Osteoblast (primary cell): ENCODE results near the gene SEPHS1. TPM values are rescaled to one million over a fixed set of nuclear protein-coding genes. Genes with fewer than 3 reads are reported as not detected.

Experiments
- DNase-seq: peaks from one replicate; pipeline ENCODE4 v3.0.0; 2011; ENCODE audit warnings: low spot score, mixed read lengths; ENCODE audit not compliant: insufficient read length; ENCODE audit errors: missing footprints
- H2AFZ ChIP-seq: 2 replicates; pipeline ENCODE4 v1.6.0; 2011; ENCODE audit warnings: mild to moderate bottlenecking, low read length
- H3K27ac ChIP-seq: 2 replicates; pipeline ENCODE4 v1.5.1; 2011; ENCODE audit warnings: mild to moderate bottlenecking, low read depth, low read length, moderate library complexity
- H3K27me3 ChIP-seq: 2 replicates; pipeline ENCODE4 v1.6.0; 2012; ENCODE audit warnings: mild to moderate bottlenecking, control low read depth, inconsistent platforms, low read length, moderate library complexity; ENCODE audit not compliant: insufficient read depth
- H3K36me3 ChIP-seq: 2 replicates; pipeline ENCODE4 v1.5.1; 2011; ENCODE audit warnings: mild to moderate bottlenecking, low read length, control low read depth, moderate library complexity; ENCODE audit not compliant: insufficient read depth
- H3K4me1 ChIP-seq: 2 replicates; pipeline ENCODE4 v1.5.1; 2011; ENCODE audit warnings: mild to moderate bottlenecking, low read length, control low read depth, moderate library complexity; ENCODE audit not compliant: insufficient read depth
- H3K4me2 ChIP-seq: 2 replicates; pipeline ENCODE4 v1.6.0; 2011; ENCODE audit warnings: mild to moderate bottlenecking, low read length; ENCODE audit not compliant: insufficient read depth
- H3K4me3 ChIP-seq: fragments of 200-600 bp; sonication (generic); 3 replicates; pipeline ENCODE4 v1.5.1; 2012; ENCODE audit warnings: mild to moderate bottlenecking, low read length, inconsistent platforms; ENCODE audit not compliant: insufficient read depth
- H3K79me2 ChIP-seq: 2 replicates; pipeline ENCODE4 v1.6.0; 2012; ENCODE audit warnings: mild to moderate bottlenecking, low read length, control low read depth, inconsistent platforms; ENCODE audit not compliant: insufficient read depth
- H3K9me3 ChIP-seq: 2 replicates; pipeline ENCODE4 v1.5.1; 2011; ENCODE audit warnings: low read depth, low read length, control low read depth
- H4K20me1 ChIP-seq: 2 replicates; pipeline ENCODE4 v1.6.0; 2012; ENCODE audit warnings: mild to moderate bottlenecking, low read length, control low read depth; ENCODE audit not compliant: insufficient read depth
- CTCF ChIP-seq: IDR thresholded peaks from 2 replicates; pipeline ENCODE4 v1.5.1; 2011; ENCODE audit warnings: mild to moderate bottlenecking, low read depth, low read length, moderate library complexity; ENCODE audit errors: extremely low read depth
- total RNA-seq: library from RNA; depleted of rRNA; stranded (reverse); fragments of >200 nt; gene quantifications from 2 replicates; pipeline ENCODE4 v1.2.3, GENCODE V29; 2012

Gene SEPHS1
- total RNA-seq, 1 donor: 31.1 TPM

DNA sequence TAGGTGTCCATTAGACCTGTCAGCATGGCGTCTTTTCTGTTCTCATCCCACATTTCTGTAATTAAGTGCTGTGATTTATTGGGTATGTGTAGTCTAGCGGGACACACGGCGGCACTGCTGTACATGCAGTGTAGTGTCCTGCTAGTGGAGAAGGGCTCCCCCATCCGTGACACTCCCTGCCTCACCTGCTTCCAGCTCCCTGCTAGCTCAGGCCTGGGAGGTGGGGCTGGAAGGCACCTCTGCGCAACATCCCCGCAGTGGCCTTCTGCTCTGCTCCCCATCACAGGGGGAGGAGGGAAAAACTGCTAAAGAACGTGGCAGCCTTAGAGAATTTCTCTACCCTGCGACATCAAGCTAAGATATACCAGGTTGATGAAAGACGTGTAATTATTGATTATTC, 19.5 kb downstream of the SEPHS1 start:
- Histone ChIP-seq H3K36me3 (peaks cover 57% of the 10 kb centered on the region), H3K27ac (no peak overlapping the region), H3K27me3 (no peaks in the 10 kb centered on the region), H3K4me1 (no peaks in the 10 kb centered on the region), H4K20me1 (no peaks in the 10 kb centered on the region), H3K4me2 (no peak overlapping the region), H3K4me3 (no peak overlapping the region), H3K79me2 (no peaks in the 10 kb centered on the region), H3K9me3 (no peaks in the 10 kb centered on the region), H2AFZ (no peak overlapping the region)
- no peak for TF ChIP-seq CTCF
- DNase-seq: no peak

- no peak for DNase-seq
- Histone ChIP-seq H3K4me1 (no peaks in the 10 kb centered on the region), H3K27ac (no peak overlapping the region), H4K20me1 (no peaks in the 10 kb centered on the region), H3K27me3 (no peaks in the 10 kb centered on the region), H3K4me3 (no peak overlapping the region), H2AFZ (no peak overlapping the region), H3K79me2 (no peaks in the 10 kb centered on the region), H3K9me3 (no peaks in the 10 kb centered on the region), H3K36me3 (peaks cover 58% of the 10 kb centered on the region), H3K4me2 (no peak overlapping the region)
- no peak for TF ChIP-seq CTCF
These were observed 20.0 kb downstream of the SEPHS1 start for GRCh38 chr10:13328126-13328525.

GRCh38 chr10:13327534-13327933, 20.6 kb downstream of the SEPHS1 start:
- Histone ChIP-seq H3K36me3 (peaks cover 64% of the 10 kb centered on the region), H4K20me1 (no peaks in the 10 kb centered on the region), H3K4me3 (no peak overlapping the region), H3K27me3 (no peaks in the 10 kb centered on the region), H3K4me2 (no peak overlapping the region), H3K9me3 (no peaks in the 10 kb centered on the region), H3K79me2 (no peaks in the 10 kb centered on the region), H2AFZ (no peak overlapping the region), H3K27ac (no peak overlapping the region), H3K4me1 (no peaks in the 10 kb centered on the region)
- no peak for DNase-seq
- no peak for TF ChIP-seq CTCF

GRCh38 chr10:13322615-13323148, 25.4 kb downstream of the SEPHS1 start:
- Histone ChIP-seq H3K27me3 (no peaks in the 10 kb centered on the region), H3K27ac (no peak overlapping the region), H3K79me2 (no peaks in the 10 kb centered on the region), H3K36me3 (peaks cover 45% of the 10 kb centered on the region), H2AFZ (no peak overlapping the region), H3K9me3 (no peaks in the 10 kb centered on the region), H3K4me2 (no peak overlapping the region), H3K4me3 (no peak overlapping the region), H4K20me1 (no peaks in the 10 kb centered on the region), H3K4me1 (no peaks in the 10 kb centered on the region)
- DNase-seq: no peak
- no peak for TF ChIP-seq CTCF
